Hematopoietic multipotent progenitor cell treated with erythropoietin and hydrocortisone succinate and interleukin-3 and kit ligand, for 4 days (in vitro differentiated cells): ENCODE data around the gene ZMYM4.
A peak's percentile ranks its signal among the peaks of the same experiment; 100 is the strongest.
"Not testable (repeated sequence)": the region's sequence is repeated elsewhere in the genome, so short reads cannot be mapped to it uniquely, and the experiment has no call there.

ENCODE experiments used
- DNase-seq: peaks from one replicate; pipeline ENCODE4 v3.0.0-alpha.2; 2015

ZMYM4 gene

DNA sequence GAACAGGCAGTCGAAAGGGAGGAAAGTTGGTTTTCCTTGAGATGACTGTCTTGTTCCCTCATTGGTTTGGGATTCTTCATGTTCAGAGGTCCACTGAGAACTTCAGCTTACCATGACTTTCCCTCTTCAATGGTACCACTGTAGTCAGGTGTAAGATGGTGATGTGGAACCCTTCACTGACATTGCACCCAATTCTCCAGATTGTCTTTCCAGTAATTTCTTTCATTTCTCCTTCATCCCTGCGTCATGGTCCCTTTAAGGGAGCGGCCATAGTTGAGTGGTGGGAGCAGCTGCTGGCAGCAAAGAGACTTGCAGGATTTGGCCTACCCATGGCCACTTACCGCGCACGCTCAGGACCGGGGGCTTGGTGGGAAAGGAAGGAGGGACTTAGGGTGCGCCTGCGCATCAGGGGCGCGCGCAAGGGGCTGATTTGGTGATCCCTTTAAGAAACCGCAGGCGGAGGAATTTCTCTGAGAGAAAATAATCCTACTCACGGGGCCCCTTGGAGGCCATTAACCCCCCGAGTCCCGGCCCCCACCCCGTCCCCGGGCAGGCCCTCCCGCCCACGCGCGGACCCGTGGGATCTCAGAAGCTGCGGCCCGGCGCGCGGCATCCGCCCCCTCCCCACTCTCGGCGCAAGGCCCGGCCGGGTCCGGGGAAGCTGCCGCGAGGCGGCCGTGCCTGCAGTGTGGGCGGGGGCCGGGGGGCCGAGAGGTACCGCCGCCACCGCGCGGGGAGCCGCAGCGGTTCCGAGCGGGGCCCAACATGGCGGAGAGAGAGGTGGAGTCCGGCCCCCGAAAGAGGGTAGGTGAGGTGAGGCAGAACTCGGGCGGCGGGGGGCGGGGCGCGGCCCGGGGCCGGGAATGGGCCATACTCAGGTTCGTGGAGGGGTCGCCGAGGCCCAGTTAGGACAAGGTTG, at the start of gene ZMYM4:
Gene ZMYM4 (plus strand): TSS at position 428 of the 919 bp plus-strand sequence. CDS start 338 bp downstream, at position 766.
- DNase-seq, result peak; percentile 99

DNA sequence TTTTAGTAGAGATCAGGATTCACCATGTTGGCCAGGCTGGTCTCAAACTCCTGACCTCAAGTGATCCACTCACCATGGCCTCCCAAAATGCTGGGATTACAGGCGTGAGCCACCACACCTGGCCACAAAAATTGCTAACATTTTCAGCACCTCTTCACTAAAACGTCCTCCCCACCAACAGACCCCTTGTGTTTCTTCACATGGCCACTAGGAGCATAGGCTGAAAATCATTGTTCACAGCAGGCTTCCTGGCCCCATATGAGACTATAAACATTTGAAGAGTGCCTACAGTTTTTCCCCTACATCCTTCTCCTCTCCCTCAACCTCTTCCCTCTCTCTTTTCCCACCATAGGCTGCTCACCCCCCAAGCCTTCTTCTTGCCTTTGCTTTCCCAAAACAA, 47.5 kb upstream of the ZMYM4 start:
- peak; percentile 62 for DNase-seq

DNA sequence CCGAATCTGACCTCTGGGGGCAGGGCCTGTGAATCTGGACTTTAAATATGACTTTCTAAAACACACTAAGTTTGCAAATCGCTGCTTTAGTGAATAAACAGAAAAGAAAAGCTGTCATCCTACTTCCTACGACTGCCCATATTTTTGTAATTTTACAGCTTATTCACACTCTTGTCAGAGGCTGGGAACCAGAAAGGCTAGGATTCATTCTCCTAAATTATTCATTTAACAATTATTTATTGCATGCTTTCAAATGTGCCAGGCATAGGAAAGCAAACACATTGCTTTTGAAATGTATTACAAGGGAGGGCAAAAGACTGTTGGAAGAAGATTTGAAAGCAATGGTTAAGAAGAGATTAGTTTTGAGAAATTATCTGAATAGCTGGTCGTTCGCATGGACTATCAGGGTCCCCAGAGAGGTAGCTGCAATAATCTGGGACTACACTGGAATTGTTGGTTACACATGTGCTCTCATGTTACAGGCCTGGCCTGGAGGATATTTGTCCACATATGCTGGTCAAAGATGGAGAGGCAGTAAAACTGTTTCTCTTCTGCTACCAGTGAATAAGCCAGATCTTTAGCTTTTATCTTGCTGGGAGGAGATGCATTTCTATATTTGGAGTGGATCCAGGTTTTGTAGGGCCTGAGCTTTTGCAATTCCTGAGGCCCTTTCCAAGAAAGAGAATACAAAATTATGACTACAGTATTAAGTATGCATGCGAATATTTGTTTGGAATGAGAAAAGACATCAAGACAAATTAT, 46.0 kb upstream of the ZMYM4 start:
- DNase-seq, result no peak

DNA sequence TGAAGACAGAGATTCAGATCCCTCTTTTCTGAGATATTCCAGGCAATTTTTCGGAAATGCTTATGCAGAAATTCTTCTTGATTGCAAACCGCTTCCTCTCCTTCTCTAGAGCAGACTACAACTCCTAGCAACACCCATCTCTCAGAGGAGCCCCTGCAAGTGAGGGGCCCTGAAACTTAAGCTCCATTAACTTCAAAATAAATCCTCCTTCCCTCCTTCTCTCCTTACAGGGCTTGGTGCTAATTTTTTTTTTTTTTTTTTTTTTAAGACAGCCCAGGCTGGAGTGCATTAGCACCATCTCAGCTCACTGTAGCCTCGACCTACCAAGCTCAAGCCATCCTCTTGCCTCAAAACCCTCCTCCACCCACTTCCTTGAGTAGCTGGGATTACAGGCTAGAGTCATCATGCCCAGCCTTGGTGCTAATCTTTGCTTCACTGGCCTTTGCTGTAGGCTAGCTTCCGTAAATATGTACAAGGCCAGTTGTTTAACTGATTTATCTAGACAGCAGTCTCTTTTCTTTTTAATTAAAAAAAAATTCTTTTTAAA, 45.4 kb upstream of the ZMYM4 start:
- no peak for DNase-seq

DNA sequence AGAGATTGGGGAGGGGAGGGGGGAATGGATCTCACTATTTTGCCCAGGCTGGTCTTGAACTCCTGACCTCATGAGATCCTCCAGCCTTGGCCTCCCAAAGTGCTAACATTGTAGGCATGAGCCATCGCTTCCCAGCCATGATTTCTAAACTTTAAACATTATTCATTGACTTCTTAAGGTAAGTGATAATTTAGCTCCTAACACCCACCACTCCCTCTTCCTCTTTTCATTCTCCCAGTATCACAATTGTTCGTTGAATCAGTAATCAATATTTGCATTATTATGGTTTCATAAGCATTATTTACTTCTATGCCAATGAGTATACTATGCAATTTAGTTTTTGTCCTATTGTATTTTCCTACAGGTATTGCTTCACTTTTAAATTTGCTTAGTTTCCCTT, 42.0 kb upstream of the ZMYM4 start:
- DNase-seq, result no peak

DNA sequence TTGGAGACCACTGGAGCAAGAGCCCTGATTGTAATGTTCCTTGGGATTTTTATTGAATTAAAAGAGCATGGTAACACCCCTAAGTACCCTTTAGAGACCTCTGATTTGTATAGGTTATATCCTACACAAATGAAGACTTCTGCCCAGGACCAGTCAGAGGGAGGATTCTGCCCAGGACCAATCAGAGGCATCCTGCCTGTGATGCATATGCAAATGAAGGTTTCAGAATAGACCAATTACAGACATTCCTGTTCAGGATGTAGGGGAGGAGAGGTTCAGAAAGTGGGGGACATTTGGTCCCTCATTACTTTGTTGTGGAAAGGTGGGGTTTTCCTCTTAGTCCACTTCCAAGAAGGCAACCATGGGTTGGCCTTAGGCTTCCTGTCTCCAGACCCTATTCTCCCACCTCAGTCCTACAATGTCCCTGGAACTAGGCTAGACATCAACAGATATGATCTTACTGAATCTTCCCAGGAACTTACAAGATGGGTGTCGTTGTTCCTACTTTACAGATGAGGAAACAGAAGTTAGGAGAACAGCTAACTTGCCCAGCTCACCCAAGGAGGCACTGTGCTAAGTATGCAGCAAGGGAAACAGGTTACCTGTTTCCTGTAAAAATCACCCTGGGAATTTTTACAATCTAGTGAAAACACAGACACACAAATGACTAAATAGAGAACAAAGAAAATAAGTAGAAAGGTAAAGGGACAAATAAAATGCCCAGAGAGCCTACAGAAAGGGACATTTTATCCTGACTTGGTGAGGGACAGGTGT, 38.7 kb upstream of the ZMYM4 start:
- no peak for DNase-seq

DNA sequence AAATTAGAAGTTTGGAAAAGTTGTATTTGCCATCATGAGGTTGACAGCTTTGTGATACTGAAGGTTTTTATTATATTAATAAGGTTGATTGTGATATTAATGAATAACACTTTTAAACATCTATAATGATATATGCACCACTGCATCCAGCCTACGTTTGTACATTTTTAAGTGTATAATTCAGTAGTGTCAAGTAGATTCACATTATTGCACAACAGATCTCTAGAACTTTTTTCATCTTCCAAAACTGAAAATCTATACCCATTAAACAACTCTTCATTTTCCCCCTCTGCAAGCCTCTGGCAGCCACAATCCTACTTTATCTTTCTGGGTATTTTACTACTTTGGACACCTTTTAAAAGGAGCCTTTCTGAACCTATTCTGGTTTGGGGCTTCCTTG, 37.2 kb upstream of the ZMYM4 start:
- DNase-seq, result no peak

DNA sequence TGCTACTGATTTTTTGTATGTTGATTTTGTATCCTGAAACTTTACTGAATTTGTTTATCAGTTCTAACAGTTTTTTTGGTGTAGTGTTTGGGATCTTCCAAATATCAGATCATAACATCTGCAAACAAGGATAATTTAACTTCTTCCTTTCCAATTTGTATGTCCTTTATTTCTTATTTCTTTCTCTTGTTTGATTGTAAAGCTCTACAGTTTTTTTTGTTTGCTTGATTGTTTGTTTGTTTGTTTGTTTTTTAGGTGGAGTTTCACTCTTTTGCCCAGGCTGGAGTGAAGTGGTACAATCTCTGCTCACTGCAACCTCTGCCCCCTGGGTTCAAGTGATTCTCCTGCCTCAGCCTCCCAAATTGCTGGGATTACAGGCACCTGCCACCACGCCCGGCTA, 31.7 kb upstream of the ZMYM4 start:
- not testable (repeated sequence) for DNase-seq

DNA sequence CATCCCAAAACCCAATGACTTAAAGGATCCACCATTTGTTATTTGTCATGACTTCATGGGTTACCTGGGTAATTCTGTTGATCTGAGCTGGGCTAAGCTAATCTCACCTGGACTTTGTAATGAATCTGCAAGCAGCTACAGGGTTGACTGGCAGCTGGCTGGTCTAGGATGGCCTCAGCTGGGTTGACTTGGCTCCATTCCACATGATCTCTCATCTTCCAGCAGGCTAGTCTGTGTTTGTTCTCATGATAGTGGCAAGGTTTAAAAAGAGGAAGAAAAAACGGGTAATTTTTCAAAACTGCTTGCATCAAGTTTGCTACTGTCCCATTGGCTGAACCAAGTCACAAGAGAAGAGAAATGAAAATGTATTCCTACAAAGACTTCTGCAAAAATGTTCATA, 24.8 kb upstream of the ZMYM4 start:
- peak; percentile 78 for DNase-seq

DNA sequence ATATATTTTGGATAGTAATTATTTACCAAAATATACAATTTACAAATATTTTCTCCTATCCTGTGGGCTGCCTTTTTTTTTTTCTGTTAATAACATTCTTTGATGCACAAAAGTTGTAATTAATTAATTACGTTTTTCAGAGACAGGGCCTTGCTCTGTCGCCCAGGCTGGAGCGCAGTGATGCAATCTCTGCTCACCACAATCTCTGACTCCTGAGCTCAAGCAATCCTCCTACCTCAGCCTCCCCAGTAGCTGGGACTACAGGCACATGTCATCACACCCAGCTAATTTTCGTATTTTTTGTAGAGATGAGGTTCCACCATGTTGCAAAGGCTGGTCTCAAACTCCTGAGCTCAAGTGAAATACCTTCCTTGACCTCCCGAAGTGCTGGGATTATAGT, 21.3 kb upstream of the ZMYM4 start:
- DNase-seq, result no peak

DNA sequence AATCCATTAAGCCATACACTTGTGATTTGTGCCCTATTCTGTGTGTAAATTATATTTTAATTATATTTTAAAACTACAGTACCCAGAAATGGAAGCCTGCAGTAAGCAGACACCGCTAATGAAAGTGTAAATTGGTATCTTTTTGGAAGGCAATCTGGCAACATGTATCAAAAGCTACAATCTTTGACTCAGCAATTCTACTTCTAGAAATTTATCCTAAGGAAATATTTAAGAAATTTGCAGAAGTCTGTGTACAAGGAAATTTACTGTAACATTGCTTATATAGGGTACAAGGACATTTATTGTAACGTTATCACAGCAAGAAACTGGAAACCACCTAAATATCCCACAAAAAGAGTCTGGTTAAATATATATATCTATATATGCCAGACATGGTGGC, 14.6 kb upstream of the ZMYM4 start:
- DNase-seq, result no peak

DNA sequence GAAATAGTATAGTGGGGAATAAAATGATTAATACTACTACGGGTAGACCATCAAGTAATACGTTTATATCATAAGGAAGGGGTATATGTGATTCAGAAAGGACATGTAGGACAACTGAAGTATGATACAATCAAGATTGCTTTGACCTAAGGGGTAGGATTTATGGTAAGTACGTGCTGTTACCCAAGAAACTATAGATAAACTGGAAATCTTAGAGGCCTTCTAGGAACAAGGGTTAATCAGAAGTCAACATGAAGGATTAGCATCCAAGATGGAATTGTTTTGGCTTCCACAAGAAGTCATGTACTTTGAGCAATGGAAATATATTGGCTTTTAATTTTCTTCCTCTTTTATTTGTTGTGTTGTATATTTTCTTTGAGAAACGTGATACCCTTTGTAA, 13.2 kb upstream of the ZMYM4 start:
- no peak for DNase-seq

DNA sequence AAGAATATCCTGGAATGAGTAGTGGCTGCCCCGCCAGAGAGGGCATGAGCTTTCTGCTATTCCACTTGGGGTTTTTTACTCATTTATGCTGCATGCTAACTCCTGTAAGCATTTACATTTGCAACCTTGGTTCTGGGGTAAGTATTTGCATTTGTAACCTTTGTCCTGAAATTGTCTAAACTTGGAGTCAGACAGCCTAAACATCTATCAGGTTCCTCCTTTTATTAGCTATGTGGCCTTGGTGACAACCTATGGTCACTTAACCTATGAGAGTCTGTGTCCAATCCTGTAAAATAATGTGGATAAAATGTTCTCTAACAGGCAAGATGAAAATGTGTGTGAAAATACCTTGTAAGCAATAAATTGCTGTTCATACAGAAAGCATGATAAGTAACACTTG, 8.9 kb upstream of the ZMYM4 start:
- DNase-seq, result no peak

DNA sequence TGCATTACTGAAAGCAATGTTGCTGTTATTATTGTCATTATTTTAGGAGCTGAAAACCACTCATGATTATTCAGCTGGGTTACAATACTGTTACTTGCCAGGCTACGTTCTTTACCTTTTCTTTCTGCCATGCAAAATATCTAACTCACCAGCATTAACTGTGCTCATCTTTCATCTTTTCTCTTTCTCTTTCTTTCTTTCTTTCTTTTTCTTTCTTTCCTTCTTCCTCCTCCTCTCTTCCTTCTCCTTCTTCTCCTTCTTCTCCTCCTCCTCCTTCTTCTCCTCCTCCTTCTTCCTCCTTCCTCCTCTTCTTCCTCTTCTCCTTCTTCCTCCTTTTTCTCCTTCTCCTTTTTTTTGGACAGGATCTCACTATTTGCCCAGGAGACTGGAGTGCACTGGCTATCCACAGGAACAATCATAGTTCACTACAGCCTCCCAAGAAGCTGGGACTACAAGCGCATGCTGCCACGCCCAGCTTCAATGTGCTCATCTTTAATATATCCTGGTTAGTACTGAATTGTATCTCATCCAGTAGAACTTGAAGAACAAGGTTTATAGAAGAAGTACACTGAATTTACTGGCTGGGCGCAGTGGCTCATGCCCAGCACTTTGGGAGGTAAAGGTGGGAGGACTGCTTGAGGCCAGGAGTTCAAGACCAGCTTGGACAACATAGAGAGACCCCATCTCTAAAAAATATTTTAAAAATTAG, 6.9 kb upstream of the ZMYM4 start:
- DNase-seq, result no peak

DNA sequence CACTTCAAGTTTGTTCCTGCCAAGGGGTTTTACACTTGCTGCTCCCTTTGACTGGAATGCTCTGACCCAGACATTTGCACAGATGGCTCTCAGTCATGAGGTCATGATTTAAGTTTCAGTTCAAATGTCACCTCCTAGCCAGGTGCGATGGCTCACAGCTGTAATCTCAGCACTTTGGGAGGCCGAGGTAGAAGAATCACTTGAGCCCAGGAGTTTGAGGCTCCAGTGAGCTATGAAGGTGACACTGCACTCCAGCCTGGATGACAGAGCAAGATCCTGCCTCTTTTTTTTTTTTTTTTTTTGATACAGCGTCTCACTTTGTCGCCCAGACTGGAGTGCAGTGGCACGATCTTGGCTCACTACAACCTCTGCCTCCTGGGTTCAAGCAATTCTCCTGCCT, 4.5 kb upstream of the ZMYM4 start:
- DNase-seq, result no peak

DNA sequence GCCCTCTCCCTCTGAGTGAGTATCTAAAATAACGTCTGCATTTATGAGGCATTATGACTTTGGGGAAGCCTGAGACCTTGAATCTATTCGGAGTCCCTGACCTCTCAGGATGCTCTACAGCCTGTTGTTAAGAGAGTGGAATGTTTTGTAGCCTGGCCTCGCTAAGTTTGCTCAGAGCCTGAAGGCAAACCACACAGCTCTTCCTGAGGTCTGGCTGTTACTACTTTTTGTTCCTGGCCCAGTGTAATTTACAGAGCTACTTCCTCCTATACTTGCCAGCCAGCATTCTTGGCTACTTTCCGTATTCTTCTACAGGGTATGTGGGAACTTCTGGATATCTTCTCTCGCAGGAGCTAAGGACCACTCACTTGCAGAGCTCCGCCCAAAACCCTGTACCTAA, 3.6 kb upstream of the ZMYM4 start:
- peak; percentile 68 for DNase-seq

DNA sequence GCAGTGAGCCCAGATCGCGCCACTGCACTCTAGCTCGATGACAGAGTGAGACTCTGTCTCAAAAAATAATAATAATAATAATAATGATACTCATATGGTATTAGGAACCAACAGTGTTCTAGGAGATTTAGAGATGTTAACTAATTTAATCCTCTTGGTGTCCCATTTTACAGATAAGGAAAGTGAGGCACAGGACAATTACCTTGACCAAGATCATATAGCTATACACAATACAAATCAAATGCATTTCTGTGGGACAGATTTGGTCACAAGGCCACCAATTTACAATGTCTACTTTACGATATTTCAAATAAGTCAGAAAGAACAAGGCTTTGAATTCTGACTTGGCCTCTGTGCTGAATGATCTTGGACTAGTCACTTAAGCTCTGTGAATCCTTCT, 2.2 kb upstream of the ZMYM4 start:
- DNase-seq, result no peak

DNA sequence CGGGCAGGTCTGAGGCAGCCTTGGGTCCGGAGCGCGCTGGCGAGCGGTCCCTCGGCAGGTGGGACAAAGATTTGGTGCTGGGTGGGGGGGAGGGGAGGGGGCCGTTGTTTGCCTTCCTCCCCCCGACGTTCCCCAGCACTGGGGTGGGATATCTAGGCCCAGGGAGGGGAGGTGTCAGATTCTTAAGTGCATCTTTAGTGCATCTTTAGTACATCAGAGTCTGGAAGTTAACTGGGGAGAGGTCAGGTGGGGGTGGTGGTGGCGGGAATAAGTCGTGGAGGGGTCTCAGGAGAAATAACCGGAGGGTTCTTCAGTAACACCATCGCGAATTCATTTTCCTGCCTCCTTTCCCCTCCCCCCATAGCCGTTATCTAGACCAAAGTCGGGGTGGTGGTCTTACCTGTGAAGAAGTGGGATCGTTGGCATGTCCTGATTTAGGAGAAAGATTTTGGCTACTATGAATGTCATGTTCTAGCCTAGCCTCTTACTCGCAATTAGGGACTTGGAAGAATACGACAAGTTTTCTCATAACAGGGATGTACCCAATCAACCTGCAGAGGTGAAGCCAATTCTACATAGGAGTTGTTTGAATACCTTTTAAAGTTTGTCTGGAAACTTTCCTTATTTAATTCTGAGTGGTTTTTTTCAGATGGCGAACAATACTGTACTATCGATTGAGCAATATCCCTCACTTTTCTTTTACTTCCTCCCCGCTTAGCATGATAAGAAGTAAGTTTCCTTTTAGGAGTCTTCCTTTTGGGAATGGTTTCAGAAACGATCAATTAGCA, 886 bp downstream of the ZMYM4 start:
- DNase-seq, result peak; percentile 41

DNA sequence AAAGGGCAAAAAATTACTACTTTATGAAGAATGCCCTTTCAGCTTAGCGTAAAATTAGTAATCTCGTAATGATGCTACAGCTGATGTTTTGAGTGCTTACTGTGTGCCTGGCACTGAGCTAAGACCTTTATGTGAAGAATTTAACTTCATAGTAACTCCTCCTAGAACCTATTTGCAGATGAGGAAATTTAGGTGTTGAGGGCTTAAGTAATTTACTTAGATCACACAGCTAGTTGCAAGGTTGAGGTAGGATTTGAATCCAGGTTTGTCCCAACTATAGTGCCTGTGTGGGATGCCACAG, 1.4 kb downstream of the ZMYM4 start:
- DNase-seq, result no peak

DNA sequence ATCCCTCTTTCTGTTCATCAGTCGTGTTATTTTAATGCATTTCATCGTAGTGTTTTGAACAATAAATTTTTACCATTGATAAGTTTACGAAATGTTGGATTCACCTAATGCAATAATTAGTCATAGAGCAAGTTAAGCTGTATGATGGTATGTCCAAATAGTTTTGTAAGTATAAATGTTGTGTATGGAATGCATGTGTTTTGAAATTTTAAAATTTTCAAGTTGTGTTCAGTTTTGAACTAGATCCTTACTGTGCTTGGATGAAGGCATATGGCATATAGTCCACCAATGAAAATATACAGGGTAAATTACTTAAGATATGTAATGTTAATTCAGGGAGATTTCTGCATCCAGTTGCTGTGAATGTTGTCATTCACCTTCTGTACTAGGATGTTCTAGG, 2.3 kb downstream of the ZMYM4 start:
- no peak for DNase-seq

DNA sequence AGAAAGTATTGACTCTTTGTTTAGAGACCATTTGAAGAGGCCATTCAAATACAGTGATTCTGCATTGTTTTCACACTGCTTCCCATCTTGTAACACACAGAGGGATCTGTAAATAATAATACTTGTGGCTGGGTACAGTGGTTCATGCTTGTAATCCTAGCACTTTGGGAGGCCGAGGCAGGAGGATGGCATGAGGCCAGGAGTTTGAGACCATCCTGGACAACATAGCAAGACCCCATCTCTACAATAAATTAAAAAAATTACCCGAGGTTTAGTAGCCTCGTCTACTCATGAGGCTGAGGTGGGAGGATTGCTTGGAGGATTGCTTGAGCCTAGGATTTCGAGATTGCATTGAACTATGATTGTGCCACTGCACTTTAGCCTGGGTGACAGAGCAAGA, 5.7 kb downstream of the ZMYM4 start:
- no peak for DNase-seq
